ENCODE measurements around the gene ABLIM1.

ABLIM1 gene

GRCh38 chr10:114647545-114648138, 10.4 kb downstream of the ABLIM1 start:
- peak; percentile 26 for DNase-seq (ENCODE audit: low read depth)

- no peak for DNase-seq (ENCODE audit: low read depth)
These were observed 11.6 kb downstream of the ABLIM1 start for GRCh38 chr10:114646426-114646825.

- DNase-seq (ENCODE audit: low read depth), result no peak
These were observed 12.4 kb downstream of the ABLIM1 start for GRCh38 chr10:114645706-114646105.

- DNase-seq (ENCODE audit: low read depth), result no peak
These were observed 14.9 kb downstream of the ABLIM1 start for GRCh38 chr10:114643158-114643557.

GRCh38 chr10:114642729-114643128, 15.3 kb downstream of the ABLIM1 start:
- no peak for DNase-seq (ENCODE audit: low read depth)

- DNase-seq (ENCODE audit: low read depth), result peak; percentile 46
These were observed 19.1 kb downstream of the ABLIM1 start for GRCh38 chr10:114638821-114639625.

GRCh38 chr10:114635797-114636550, 22.1 kb downstream of the ABLIM1 start:
- no peak for DNase-seq (ENCODE audit: low read depth)

GRCh38 chr10:114635101-114635500, 23.0 kb downstream of the ABLIM1 start:
- DNase-seq (ENCODE audit: low read depth), result no peak

GRCh38 chr10:114634609-114634979, 23.5 kb downstream of the ABLIM1 start:
- peak; percentile 93 for DNase-seq (ENCODE audit: low read depth)

- DNase-seq (ENCODE audit: low read depth), result peak; percentile 87
These were observed 25.0 kb downstream of the ABLIM1 start for GRCh38 chr10:114632869-114633715.

GRCh38 chr10:114631666-114632417, 26.2 kb downstream of the ABLIM1 start:
- peak; percentile 51 for DNase-seq (ENCODE audit: low read depth)

GRCh38 chr10:114631090-114631665, 26.9 kb downstream of the ABLIM1 start:
- DNase-seq (ENCODE audit: low read depth), result no peak

- DNase-seq (ENCODE audit: low read depth), result peak; percentile 24
These were observed 28.0 kb downstream of the ABLIM1 start for GRCh38 chr10:114629824-114630730.

GRCh38 chr10:114629083-114629823, 28.8 kb downstream of the ABLIM1 start:
- no peak for DNase-seq (ENCODE audit: low read depth)

GRCh38 chr10:114628106-114628505, 30.0 kb downstream of the ABLIM1 start:
- DNase-seq (ENCODE audit: low read depth), result no peak

- DNase-seq (ENCODE audit: low read depth), result peak; percentile 32
These were observed 31.2 kb downstream of the ABLIM1 start for GRCh38 chr10:114626841-114627240.

- peak; percentile 74 for DNase-seq (ENCODE audit: low read depth)
These were observed 32.9 kb downstream of the ABLIM1 start for GRCh38 chr10:114624951-114625780.

GRCh38 chr10:114624422-114624821, 33.7 kb downstream of the ABLIM1 start:
- DNase-seq (ENCODE audit: low read depth), result no peak
